Measurements from ENCODE around the gene ARL11. TPM values are rescaled to one million over a fixed set of nuclear protein-coding genes. Genes with fewer than 3 reads are reported as not detected.

The ARL11 gene
- total and polyA plus RNA-seq, 5 donors = 0.32 to 0.82 (median 0.40) TPM

GRCh38 chr13:49649244-49649962 lies 21.1 kb downstream of the ARL11 start:
- no peaks in the 10 kb centered on the region for H3K9me3 ChIP-seq (ENCODE audit: control insufficient read depth, low read length)
- H3K27ac ChIP-seq (ENCODE audit: low read length) = no peak overlapping the region
- no peak overlapping the region for H3K4me3 ChIP-seq (ENCODE audit: low read length)
- intact Hi-C loops (cut with DNase I) = no loop called here
- DNase-seq (no peak), ATAC-seq (peak; percentile 46 to 51)
- no peaks in the 10 kb centered on the region for H3K4me1 ChIP-seq (ENCODE audit: control insufficient read depth, insufficient read depth, low read length)
- H3K27me3 ChIP-seq (ENCODE audit: control insufficient read depth, insufficient read depth) = no peaks in the 10 kb centered on the region
- 53% methylated on average over 5 of the region's 5 CpGs for WGBS

- intact Hi-C loops (cut with DNase I) = loop anchor here in 2 of 4 donors (5.0 to 10.0 kb wide), 2 partner anchors 195 to 197 kb away; no protein-coding TSS in a partner anchor
- H3K9me3 ChIP-seq (ENCODE audit: control insufficient read depth, low read length) = no peaks in the 10 kb centered on the region
- DNase-seq (no peak), ATAC-seq (no peak)
- H3K4me1 ChIP-seq (ENCODE audit: control insufficient read depth, insufficient read depth, low read length) = no peaks in the 10 kb centered on the region
- H3K27ac ChIP-seq (ENCODE audit: low read length) = no peak overlapping the region
- no peak overlapping the region for H3K4me3 ChIP-seq (ENCODE audit: low read length)
- 81% methylated on average over 2 of the region's 2 CpGs for WGBS
- H3K27me3 ChIP-seq (ENCODE audit: control insufficient read depth, insufficient read depth) = no peaks in the 10 kb centered on the region
These were observed 21.6 kb downstream of the ARL11 start for GRCh38 chr13:49649963-49650312.

DNA sequence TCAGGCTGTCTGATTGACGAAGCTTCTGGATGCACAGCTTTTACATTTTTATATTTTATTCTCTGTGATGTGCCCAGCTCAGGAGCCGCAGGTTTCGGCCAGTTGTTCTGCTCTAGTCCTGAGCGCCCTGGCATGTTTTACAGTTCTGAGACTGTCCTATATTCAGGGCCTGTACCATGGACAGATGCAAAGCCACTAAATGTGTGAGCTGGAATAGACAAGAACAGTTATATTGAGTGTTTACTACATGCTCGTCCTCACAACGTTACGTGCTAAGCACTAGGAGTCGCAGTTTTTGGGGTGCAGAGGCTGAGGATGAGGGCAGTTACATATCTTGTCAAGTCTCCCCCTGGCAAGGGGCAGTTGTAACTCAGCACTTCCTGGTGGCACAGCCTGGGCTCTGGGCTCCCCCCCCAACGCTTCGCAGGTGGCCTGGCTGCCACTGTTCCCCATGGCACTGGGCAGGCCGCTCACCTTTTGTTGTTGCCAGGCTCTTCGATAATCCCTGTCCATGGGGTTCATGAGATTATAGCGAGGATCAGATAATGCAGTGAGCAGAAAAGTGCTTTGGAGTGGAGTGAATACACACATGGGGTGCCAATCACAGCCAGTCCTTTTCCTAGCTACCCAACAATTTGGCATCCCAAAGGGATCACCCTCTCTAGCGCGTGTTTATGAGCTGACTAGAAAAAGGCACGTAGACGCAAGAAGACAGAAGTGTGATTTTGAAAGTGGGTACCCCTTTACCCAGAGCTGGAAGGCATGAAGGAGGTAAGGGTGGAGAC lies 23.5 kb downstream of the ARL11 start:
- H3K9me3 ChIP-seq (ENCODE audit: control insufficient read depth, low read length) = no peaks in the 10 kb centered on the region
- intact Hi-C loops (cut with DNase I) = loop anchor here in 2 of 4 donors (5.0 to 10.0 kb wide), 2 partner anchors 193 to 196 kb away; no protein-coding TSS in a partner anchor
- H3K27ac ChIP-seq (ENCODE audit: low read length) = no peak overlapping the region
- H3K4me1 ChIP-seq (ENCODE audit: control insufficient read depth, insufficient read depth, low read length) = no peaks in the 10 kb centered on the region
- no peaks in the 10 kb centered on the region for H3K27me3 ChIP-seq (ENCODE audit: control insufficient read depth, insufficient read depth)
- WGBS = 85% methylated on average over 17 of the region's 17 CpGs
- ATAC-seq (peak; percentile 21 to 34), DNase-seq (no peak)
- H3K4me3 ChIP-seq (ENCODE audit: low read length) = no peak overlapping the region

GRCh38 chr13:49652355-49653305 lies 24.3 kb downstream of the ARL11 start:
- Histone ChIP-seq H3K4me3 (ENCODE audit: low read length) (no peak overlapping the region), H3K27ac (ENCODE audit: low read length) (no peak overlapping the region), H3K27me3 (ENCODE audit: control insufficient read depth, insufficient read depth) (no peaks in the 10 kb centered on the region), H3K4me1 (ENCODE audit: control insufficient read depth, insufficient read depth, low read length) (no peaks in the 10 kb centered on the region), H3K9me3 (ENCODE audit: control insufficient read depth, low read length) (no peaks in the 10 kb centered on the region)
- peak; percentile 15 to 71 for ATAC-seq
- intact Hi-C loops (cut with DNase I) = loop anchor here in 2 of 4 donors (5.0 to 10.0 kb wide), 2 partner anchors 192 to 195 kb away; no protein-coding TSS in a partner anchor
- peak in 1 of 3 donors; percentile 52 for DNase-seq
- WGBS = 47% methylated on average over 16 of the region's 16 CpGs

GRCh38 chr13:49653478-49653877 lies 25.2 kb downstream of the ARL11 start:
- H3K4me3 ChIP-seq (ENCODE audit: low read length) = no peak overlapping the region
- ATAC-seq (no peak), DNase-seq (no peak)
- no peaks in the 10 kb centered on the region for H3K27me3 ChIP-seq (ENCODE audit: control insufficient read depth, insufficient read depth)
- no peaks in the 10 kb centered on the region for H3K4me1 ChIP-seq (ENCODE audit: control insufficient read depth, insufficient read depth, low read length)
- intact Hi-C loops (cut with DNase I) = loop anchor here in 2 of 4 donors (5.0 to 10.0 kb wide), 2 partner anchors 191 to 194 kb away; no protein-coding TSS in a partner anchor
- H3K27ac ChIP-seq (ENCODE audit: low read length) = no peak overlapping the region
- H3K9me3 ChIP-seq (ENCODE audit: control insufficient read depth, low read length) = no peaks in the 10 kb centered on the region

DNA sequence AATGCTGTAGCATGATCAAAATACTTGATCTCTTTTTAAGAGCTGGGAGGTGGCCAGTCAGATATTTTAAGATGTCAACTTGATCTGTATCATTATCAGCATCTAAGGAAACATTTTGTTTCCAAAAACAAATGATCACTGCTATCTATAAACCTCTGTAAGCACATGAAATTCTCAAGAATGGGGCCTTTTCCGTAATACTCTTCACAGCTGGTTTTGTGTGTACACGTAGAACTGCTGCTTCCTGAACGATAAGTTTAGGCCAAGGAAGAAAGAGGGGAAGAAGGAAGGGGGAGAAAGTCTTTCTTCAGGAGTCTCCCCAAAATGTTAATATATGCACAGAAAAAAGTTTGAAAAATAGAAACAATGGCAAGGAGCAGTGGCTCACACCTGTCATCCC lies 25.7 kb downstream of the ARL11 start:
- Histone ChIP-seq H3K27me3 (ENCODE audit: control insufficient read depth, insufficient read depth) (no peaks in the 10 kb centered on the region), H3K4me3 (ENCODE audit: low read length) (no peak overlapping the region), H3K4me1 (ENCODE audit: control insufficient read depth, insufficient read depth, low read length) (no peaks in the 10 kb centered on the region), H3K27ac (ENCODE audit: low read length) (no peak overlapping the region), H3K9me3 (ENCODE audit: control insufficient read depth, low read length) (no peaks in the 10 kb centered on the region)
- no peak for DNase-seq
- no peak for ATAC-seq
- 68% methylated on average over 3 of the region's 3 CpGs for WGBS
- intact Hi-C loops (cut with DNase I) = loop anchor here in 2 of 4 donors (5.0 to 10.0 kb wide), 2 partner anchors 191 to 193 kb away; no protein-coding TSS in a partner anchor

DNA sequence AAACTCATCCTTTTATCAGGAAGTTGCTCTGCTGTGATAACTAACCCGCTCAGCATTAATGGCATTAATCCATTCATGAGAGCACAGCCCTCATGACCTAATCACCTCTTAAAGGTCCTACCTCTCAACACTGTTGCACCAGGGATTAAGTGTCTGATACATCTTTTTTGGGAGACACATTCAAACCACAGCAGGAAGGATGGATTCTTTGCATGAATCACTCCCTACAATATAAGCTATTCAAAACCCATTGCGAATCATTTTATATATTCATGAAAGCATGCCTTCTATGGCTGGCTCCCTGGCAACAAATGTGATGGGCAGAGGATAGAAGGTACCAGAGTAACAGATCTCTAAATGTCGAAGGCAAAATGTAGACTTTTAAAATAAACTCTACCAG lies 27.6 kb downstream of the ARL11 start:
- H3K4me3 ChIP-seq (ENCODE audit: low read length) = no peak overlapping the region
- 75% methylated on average over 3 of the region's 3 CpGs for WGBS
- DNase-seq (no peak), ATAC-seq (no peak)
- H3K27me3 ChIP-seq (ENCODE audit: control insufficient read depth, insufficient read depth) = no peaks in the 10 kb centered on the region
- intact Hi-C loops (cut with DNase I) = loop anchor here in 1 of 4 donors (10.0 kb wide), 1 partner anchor 189 kb away; no protein-coding TSS in a partner anchor
- H3K27ac ChIP-seq (ENCODE audit: low read length) = no peak overlapping the region
- H3K9me3 ChIP-seq (ENCODE audit: control insufficient read depth, low read length) = no peaks in the 10 kb centered on the region
- no peaks in the 10 kb centered on the region for H3K4me1 ChIP-seq (ENCODE audit: control insufficient read depth, insufficient read depth, low read length)

DNA sequence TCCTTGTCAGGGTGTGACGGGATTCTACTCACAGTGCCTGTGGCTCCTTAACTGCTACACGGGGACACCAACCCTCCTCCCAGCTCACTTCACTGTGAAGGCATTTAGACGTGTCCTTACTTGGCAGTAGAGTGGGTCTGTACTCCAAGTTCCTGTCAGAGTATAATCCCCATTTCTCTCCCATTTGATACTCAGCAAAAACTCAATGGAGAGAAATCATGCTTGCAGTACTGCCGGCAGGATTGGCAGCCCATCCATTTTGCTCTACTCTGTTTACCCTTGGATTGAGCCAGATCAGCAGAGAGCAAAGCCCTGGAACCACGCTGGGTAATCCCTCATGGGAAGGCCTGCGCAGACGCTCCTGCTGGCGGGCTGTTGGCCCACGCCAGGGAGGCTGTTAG lies 28.9 kb downstream of the ARL11 start:
- H3K4me1 ChIP-seq (ENCODE audit: control insufficient read depth, insufficient read depth, low read length) = no peaks in the 10 kb centered on the region
- no peak overlapping the region for H3K27ac ChIP-seq (ENCODE audit: low read length)
- intact Hi-C loops (cut with DNase I) = loop anchor here in 1 of 4 donors (10.0 kb wide), 1 partner anchor 188 kb away; no protein-coding TSS in a partner anchor
- WGBS = 75% methylated on average over 9 of the region's 9 CpGs
- DNase-seq = no peak
- no peaks in the 10 kb centered on the region for H3K27me3 ChIP-seq (ENCODE audit: control insufficient read depth, insufficient read depth)
- peak in 1 of 2 donors; percentile 26 for ATAC-seq
- no peak overlapping the region for H3K4me3 ChIP-seq (ENCODE audit: low read length)
- H3K9me3 ChIP-seq (ENCODE audit: control insufficient read depth, low read length) = no peaks in the 10 kb centered on the region

DNA sequence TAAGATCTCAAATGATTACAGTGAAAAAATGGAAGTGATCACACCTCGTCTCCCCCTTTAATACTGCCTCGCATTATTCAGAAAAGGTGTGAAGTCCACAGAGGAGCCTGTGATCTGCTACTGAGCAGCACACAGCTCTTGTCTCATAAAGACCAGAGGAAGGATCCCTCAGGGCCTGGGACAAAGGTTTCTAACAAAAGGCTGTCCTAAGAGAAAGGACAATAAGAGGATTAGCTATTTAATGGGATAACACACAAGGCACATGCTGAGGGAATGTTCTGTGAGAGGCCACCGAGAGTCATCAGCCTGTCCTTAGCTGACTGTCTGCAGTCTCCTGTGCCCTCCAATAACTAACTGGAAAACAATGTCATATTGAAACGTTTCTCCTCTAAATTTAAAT lies 36.3 kb downstream of the ARL11 start:
- no peak overlapping the region for H3K27ac ChIP-seq (ENCODE audit: low read length)
- no peak overlapping the region for H3K4me3 ChIP-seq (ENCODE audit: low read length)
- WGBS = 83% methylated on average over 4 of the region's 4 CpGs
- intact Hi-C loops (cut with DNase I) = no loop called here
- ATAC-seq (no peak), DNase-seq (no peak)
- H3K4me1 ChIP-seq (ENCODE audit: control insufficient read depth, insufficient read depth, low read length) = no peaks in the 10 kb centered on the region
- no peaks in the 10 kb centered on the region for H3K27me3 ChIP-seq (ENCODE audit: control insufficient read depth, insufficient read depth)
- no peaks in the 10 kb centered on the region for H3K9me3 ChIP-seq (ENCODE audit: control insufficient read depth, low read length)

GRCh38 chr13:49667773-49668172 lies 39.5 kb downstream of the ARL11 start:
- Histone ChIP-seq H3K4me1 (ENCODE audit: control insufficient read depth, insufficient read depth, low read length) (no peaks in the 10 kb centered on the region), H3K27ac (ENCODE audit: low read length) (no peak overlapping the region), H3K9me3 (ENCODE audit: control insufficient read depth, low read length) (no peaks in the 10 kb centered on the region), H3K4me3 (ENCODE audit: low read length) (no peak overlapping the region), H3K27me3 (ENCODE audit: control insufficient read depth, insufficient read depth) (no peaks in the 10 kb centered on the region)
- intact Hi-C loops (cut with DNase I) = no loop called here
- peak in 1 of 2 donors; percentile 52 for ATAC-seq
- DNase-seq = no peak
- WGBS = 65% methylated on average over 2 of the region's 2 CpGs
